K562 (cell line): ENCODE data around the gene MPPED2.

Source experiments
- CC2D1A ChIP-seq: fragments of 450-650 bp; IDR thresholded peaks from 2 replicates; pipeline ENCODE4 v1.6.1; 2017; ENCODE audit warnings: mild to moderate bottlenecking
- CTCF ChIP-seq, 3 experiments: IDR thresholded peaks in 2 of 3; conservative IDR thresholded peaks in 1 of 3; 2 replicates each; pipeline ENCODE4 v1.5.1; 2011 to 2012; ENCODE audit warnings: low read length in 3 of 3, mild to moderate bottlenecking in 3 of 3, control low read depth in 2 of 3, improper control_type of control experiment in 1 of 3, inconsistent platforms in 1 of 3, low read depth in 1 of 3, mixed read lengths in 1 of 3, moderate library complexity in 1 of 3; ENCODE audit not compliant: insufficient read depth in 2 of 3
- ESRRB ChIP-seq: fragments of 250-450 bp; sonication (Bioruptor Pico); IDR thresholded peaks from 2 replicates; pipeline ENCODE4 v1.5.0; 2020; ENCODE audit warnings: mild to moderate bottlenecking, moderate library complexity, borderline replicate concordance
- HDAC6 ChIP-seq: IDR thresholded peaks from 2 replicates; pipeline ENCODE4 v1.6.1; 2012; ENCODE audit warnings: low read depth, mild to moderate bottlenecking, control low read depth, inconsistent platforms, low read length, moderate library complexity
- HNRNPUL1 ChIP-seq: fragments of 200-400 bp; formaldehyde crosslinking; IDR thresholded peaks from 2 replicates; pipeline ENCODE4 v1.6.1; 2017; ENCODE audit warnings: low read length
- KDM4B ChIP-seq, 2 experiments: fragments of 450-650 bp in 1 of 2; sonication (generic) in 1 of 2; IDR thresholded peaks; 2 replicates each; pipeline ENCODE4 v1.6.1; 2016 to 2017; ENCODE audit warnings: borderline replicate concordance in 2 of 2, antibody characterized with exemption in 1 of 2, low read depth in 1 of 2, mild to moderate bottlenecking in 1 of 2
- KLF10 ChIP-seq: fragments of 250-450 bp; sonication (Bioruptor Pico); IDR thresholded peaks from 2 replicates; pipeline ENCODE4 v1.6.1; 2021; ENCODE audit warnings: matching md5 sums
- MTA3 ChIP-seq: fragments of 450-650 bp; formaldehyde crosslinking; IDR thresholded peaks from 2 replicates; pipeline ENCODE4 v1.6.1; 2017; ENCODE audit warnings: mild to moderate bottlenecking, borderline replicate concordance
- POLR2A ChIP-seq: fragments of 450-650 bp; conservative IDR thresholded peaks from 2 replicates; pipeline ENCODE4 v1.6.1; 2016
- RBM22 ChIP-seq: fragments of 200-400 bp; formaldehyde crosslinking; IDR thresholded peaks from 2 replicates; pipeline ENCODE4 v1.6.1; 2018; ENCODE audit warnings: low read length, low read depth; ENCODE audit not compliant: poor library complexity, severe bottlenecking
- ZNF274 ChIP-seq: IDR thresholded peaks from 2 replicates; pipeline ENCODE4 v1.6.1; 2011; ENCODE audit warnings: low read depth, mild to moderate bottlenecking, low read length, moderate library complexity, borderline replicate concordance
- TF ChIP-seq, protein P1 (sequence below): fragments of 150-350 bp; conservative IDR thresholded peaks from 2 replicates; pipeline ENCODE4 v1.6.1; 2014; ENCODE audit warnings: low read length

DNA sequence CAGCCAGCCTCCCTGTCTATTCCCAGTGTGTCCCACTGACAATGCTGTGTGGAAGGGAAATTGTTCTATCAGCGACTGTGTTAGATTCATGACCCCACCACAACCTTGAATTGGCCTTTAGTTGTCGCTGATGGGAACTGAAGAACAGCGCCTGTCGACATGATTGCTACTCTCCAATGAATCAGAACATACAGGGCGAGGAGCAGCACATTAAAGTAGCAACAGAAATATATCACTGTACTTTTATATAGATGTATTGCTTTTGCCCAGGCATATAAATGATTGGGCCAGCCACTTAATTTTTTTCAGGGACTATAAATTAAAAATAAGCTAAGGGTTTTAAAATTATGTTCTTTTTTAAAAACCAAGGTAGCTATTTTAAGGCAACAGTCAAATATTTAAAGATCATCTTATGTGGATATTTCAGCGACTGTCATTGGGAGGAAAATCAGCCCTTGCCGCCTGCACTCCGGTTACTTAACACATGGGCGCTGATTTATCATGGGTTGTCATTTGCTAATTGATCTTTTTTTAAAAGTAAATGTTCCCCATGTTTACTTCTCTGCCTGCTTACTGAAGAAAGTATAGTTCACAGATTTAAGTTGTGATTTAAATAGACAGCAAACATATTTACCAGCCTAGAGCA, 221.2 kb downstream of the MPPED2 start:
- TF ChIP-seq CC2D1A (no peak), ESRRB (CRISPR knock-in tag) (no peak), KDM4B (IDR thresholded peaks at IDR 0.05; ENCODE audit: borderline replicate concordance in 2 of 2, low read depth in 1 of 2) (no peak), ZNF274 (no peak), HNRNPUL1 (no peak), KLF10 (no peak), RBM22 (no peak), MTA3 (no peak), CTCF (IDR thresholded peaks at IDR 0.05 in 2 of 3, conservative IDR thresholded peaks at IDR 0.05 in 1 of 3; ENCODE audit: insufficient read depth in 2 of 3, low read depth in 1 of 3, low read length in 3 of 3) (no peak), POLR2A (no peak), HDAC6 (no peak)
- TF ChIP-seq, protein P1, sequence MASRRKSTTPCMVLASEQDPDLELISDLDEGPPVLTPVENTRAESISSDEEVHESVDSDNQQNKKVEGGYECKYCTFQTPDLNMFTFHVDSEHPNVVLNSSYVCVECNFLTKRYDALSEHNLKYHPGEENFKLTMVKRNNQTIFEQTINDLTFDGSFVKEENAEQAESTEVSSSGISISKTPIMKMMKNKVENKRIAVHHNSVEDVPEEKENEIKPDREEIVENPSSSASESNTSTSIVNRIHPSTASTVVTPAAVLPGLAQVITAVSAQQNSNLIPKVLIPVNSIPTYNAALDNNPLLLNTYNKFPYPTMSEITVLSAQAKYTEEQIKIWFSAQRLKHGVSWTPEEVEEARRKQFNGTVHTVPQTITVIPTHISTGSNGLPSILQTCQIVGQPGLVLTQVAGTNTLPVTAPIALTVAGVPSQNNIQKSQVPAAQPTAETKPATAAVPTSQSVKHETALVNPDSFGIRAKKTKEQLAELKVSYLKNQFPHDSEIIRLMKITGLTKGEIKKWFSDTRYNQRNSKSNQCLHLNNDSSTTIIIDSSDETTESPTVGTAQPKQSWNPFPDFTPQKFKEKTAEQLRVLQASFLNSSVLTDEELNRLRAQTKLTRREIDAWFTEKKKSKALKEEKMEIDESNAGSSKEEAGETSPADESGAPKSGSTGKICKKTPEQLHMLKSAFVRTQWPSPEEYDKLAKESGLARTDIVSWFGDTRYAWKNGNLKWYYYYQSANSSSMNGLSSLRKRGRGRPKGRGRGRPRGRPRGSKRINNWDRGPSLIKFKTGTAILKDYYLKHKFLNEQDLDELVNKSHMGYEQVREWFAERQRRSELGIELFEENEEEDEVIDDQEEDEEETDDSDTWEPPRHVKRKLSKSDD: no peak
